Activated naive CD4-positive, alpha-beta T cell treated with Interleukin-2 at 50 U/mL for 16 hours (primary cell): ENCODE results near the gene GCNT4.

Experiments
- DNase-seq: peaks from one replicate; pipeline ENCODE4 v3.0.0-alpha.2; 2020

GCNT4 gene

DNA sequence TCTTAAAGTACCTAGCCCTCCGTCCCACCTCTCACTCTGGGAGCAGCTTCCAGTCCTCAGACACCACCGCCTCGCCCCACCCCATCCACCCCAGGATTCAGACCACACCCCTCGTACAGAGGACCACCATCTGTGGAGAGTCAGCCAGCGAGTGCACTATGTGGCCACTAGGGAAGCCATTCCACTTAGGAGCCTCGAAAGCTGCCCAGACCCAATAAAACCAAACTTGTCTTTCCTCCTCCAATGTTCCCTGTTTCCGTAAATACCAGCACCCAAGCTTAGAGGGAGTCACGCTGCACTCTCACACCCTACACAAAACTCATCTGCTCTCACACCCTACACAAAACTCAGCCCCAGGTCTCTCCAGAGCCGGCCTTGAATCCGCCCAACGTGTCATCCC is 1.9 kb downstream of the GCNT4 start:
- peak; percentile 17 for DNase-seq

DNA sequence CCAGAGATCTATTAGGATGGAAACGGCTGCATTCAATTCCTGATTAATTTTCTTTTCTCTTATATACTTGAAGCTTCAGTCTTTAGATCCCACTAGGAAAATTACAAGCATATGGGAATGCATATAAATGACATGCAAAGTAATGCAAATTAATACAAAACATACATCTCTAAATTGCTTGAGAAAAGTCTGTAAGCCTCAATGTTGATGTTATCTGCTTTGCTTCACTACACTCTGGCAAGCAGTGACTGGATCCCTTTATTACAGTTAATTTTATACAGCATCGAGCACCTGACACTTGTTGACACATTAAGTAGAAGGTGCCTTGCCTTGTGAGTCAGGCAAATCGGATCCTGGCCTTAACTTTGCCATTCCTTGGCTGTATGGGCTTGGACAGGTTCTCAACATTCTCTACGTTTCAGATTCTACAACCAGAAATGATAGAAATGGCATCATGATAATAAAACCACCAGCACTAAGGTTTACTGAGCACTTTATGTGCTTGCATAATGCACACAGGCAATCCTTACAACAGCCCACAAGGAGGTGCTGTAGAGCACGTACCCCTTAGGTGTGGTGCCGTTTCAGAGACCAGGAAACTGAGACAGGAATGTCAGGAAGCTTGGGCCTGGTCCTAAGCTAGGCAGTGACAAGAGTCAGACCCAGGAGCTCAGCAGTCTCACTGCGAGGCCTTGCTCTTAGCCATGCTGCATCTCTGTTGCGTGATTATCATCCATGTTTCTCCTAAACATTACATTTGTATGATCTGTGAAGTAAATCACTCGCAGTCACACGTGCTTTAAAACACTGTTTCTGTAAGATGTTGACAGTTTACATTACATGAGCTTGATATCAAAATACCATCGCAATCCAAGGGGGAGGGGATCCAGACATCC is 2.7 kb downstream of the GCNT4 start:
- DNase-seq = peak; percentile 61

DNA sequence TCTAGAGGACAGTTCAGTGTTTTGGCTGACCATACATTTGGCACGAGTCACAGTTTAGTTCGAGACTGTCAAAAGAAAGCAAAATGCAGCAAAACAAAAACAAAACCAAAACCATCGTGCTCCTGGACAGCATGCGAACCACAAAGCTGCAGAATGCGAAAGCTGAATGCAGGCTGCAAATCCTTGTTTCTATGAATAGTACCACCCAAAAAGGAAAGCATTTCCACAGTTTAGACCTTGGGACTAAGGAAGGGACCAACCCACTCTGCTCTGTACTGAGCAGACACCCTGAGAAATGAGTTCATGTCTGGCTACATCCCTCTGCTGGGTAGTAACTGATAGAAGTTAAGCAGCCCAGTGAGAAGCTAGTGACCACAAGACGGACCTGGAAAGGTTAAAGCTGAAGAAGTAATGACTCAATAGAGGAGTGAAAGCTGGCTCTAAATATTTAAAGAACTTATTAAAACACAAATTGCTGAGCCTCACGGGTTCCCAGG is 3.9 kb downstream of the GCNT4 start:
- DNase-seq = no peak

DNA sequence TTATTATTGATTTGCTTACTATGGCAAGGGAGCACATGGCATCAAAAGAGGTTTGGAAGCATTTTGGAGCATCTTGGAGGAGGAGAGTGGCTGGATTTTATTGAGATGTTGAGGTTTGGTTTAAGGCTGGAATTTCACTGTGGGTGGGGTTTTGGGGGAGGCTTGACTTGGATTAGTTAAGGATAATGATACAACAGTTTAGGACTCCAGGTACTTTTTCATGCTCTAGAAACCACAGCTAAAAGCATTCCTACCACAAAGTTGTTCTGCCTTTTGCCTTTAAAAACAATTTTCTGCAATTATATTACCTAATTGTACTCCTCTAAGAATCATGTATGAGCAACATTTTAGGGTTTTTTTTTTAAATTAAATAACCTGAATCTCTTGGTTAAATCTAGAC is 5.0 kb downstream of the GCNT4 start:
- DNase-seq = no peak

DNA sequence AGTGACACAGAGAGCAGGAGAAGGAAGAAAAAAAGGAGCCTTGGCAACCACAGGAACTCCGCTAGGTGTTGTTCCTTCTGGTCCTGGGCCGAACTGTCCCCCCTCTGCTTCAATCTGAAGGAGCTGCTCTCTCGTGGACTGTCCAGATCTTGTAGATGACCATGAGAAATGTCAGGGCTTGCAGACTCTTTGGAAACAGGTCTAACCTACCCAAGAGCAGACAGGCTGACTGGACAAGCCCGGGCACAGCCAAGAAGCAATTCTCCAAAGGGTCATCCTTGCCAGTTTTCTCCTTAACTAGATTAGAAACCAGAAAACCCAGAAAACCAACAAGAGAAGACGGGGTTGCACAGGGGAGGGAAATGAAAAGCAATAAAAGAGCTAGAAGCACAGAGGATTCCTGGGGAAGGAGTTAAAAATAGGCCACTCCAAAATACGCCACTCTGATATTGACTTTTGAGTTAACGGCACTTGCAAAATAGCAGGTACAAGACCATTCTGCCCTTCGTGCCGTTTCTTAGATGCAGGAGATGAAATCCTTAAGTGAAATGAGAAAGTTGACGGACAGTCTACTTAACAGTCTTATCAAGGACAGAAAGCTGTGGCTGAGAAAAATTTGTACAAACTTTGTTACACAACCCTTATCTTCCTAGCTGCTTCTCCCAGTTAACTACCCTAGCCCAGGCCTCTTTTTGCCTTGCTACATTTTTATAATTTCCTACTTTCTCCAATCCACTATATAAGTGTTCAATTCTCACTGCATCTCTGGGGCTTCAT is 5.8 kb downstream of the GCNT4 start:
- DNase-seq = no peak

DNA sequence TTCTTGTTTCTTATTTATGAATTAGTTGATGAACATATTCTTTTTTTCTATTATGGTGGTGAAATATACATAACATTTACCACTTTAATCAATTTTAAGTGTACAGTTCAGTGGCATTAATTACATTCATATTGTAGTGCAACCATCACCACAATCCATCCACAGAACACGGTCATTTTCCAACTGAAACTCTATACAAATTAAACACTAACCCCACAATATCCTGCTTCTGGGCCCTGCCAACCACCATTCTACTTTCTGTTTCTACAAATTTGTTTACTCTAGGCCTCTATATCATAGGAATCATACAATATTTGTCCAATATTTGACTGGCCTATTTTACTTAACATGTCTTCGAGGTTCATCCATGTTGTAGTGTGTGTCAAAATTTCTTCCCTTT is 7.3 kb downstream of the GCNT4 start:
- no peak for DNase-seq

DNA sequence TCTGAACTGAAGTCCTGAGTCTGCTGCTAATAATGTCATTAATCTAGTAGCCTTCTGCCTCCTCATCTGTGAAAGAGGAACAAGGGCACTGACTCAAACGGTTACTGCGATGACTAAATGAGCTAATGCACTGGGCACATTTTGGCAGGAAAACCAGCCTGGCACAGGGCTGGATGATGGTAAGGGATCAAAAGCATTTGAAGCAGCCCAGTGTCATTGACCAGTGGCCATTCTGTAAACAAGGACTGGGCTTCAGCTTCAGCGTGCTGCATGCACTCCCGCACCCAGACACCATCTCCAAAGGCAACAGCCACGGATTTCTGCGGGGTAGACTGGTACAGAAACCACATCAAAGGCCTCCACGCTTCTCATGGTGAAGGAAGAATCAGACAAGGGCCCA is 8.0 kb downstream of the GCNT4 start:
- DNase-seq = no peak

DNA sequence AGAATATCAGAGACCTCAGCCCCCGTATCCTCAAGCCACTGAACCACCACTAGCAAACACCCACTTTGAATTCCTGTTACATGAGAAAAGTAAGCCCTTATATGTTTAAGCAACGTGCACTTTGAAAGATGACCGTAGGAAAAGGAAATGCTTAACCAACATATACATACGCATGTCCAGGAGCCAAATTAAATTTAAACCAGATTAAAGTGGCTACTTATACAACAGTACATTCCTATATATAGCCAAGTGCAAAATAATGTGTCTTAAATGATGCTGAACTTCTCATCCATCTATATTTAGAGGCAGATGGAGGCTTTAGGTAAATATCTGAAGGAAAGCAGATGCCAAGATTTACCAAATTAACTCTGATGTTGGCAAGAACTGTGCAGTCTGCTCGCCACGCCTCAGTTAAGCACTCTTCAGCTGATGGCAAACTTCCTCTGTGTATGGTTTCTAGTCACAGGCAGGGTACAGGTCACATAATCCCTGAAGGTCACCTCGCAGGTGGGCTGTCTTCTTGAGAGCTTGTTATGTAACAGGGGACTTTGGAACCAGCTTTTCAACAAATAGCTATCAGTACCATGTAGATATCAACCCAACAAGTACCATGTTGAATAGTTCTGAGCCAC is 8.6 kb downstream of the GCNT4 start:
- DNase-seq = no peak

DNA sequence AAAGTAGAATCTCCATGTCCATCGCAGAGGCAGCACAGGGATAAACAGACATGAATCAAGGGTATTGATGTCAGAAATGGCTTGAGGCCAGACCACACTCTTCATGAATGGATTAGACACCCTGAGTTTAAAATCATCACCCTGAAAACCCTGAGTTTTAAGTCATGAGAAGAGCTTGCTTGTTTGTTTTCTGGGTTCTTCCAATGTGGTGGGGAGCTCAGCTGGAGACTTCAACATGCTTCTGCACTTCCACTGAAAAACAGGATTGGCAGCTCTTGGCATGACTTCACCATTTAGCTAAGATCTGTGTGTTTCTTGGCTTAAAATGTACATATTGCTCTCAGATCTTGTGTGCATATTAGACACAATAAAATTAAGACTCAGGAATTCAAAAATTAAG is 9.8 kb downstream of the GCNT4 start:
- DNase-seq = no peak

DNA sequence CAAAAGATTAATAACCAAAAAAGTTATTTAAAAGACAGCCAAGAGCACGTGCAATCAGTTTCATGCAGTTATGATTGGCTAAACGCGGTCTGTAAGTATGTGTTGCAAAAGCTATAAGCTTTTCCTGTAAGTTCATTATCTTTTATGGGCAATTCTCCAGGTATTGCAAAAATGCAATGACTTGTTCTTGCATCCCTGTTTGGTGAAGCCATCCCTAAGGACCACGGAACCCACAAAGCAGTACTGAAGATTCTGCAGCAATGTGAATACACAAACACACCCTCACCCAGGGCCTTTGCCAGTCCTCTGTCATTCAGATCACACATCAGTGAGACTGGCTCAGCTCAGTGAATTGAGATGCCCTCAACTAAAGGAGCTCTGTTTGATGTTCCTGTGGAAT is 11.4 kb downstream of the GCNT4 start:
- DNase-seq = no peak

DNA sequence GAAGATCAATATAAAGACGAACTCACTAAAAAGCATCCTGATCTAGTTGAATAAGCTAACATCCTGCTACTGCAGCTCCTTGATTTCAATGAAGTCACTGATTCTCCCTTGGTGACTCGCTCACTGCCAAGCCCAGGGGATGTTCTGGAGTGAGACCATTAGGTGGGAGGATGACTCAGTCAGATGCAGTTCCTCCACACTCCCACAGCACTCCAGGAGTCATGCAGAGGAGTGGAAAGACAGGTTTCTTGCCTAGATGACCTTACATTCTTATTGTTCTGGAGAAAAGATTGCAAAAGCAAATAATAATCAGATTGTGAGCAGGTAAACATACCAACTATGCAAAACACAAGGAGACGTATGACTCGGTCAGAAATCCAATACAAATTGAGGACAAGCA is 15.3 kb downstream of the GCNT4 start:
- peak; percentile 21 for DNase-seq

DNA sequence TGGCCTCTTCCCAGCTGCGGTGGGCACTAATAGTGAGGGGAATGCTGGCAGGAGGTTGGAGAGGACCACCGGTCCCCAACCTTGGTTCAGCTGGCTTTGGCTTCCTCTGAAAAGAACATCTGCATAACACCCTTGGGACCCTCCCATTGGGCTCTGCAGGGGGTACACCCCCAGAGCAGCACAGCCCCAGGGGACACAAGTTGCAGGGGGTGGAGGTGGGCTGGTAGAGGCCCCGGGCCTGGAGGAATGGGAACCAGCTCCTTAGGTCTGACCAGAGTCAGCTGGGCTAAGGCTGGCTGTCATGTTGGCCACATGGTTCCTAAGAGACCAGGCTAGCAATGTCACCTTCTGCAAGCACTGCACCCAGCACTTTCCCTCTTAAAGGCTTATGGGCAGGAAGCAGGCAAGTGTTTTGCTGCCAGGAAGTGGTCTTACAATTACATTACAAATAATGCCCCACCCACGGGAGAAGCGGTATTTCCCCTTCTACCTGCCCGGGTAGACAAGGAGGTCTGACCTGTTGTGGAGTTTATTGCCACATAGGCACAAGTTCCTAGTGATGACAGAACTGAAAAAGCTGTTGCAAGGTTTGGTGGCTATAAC is 18.1 kb downstream of the GCNT4 start:
- DNase-seq = peak; percentile 26

DNA sequence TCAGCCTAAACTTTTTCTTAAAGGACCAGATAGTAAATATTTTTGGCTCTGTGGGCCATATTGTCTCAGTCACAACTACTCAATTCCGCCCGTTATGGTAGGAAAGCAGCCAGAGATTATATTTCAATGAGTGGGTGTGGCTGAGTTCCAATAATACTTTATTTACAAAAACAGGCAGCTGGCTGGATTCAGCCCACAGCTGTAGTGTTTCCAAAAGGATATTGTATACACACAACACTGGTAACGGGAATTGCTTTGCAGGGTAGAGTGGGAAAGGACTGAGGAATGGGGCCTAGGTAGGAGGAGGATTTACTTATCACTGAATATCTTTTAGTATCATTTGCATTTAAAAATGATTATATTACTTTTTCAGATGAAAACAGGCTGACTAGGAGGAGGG is 21.0 kb downstream of the GCNT4 start:
- no peak for DNase-seq

DNA sequence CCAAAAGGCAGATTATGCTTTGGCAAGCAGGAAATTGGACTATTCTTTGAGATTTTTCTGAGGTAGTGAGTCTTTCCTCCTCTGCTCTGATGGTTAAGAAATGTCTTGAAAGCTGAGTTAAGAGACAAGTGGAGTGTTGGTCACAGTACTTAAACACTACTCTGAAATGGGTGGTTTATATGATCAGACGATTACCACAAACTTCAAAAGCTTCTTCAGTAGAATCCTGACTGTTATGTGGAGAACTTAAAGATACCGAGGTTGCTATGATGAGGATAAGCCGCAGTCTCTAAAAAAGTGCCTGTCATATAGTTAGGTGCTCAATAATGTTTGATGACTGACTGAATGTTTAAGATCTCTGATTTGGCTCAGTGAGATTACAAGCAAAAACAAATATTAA is 24.3 kb downstream of the GCNT4 start:
- DNase-seq = no peak

DNA sequence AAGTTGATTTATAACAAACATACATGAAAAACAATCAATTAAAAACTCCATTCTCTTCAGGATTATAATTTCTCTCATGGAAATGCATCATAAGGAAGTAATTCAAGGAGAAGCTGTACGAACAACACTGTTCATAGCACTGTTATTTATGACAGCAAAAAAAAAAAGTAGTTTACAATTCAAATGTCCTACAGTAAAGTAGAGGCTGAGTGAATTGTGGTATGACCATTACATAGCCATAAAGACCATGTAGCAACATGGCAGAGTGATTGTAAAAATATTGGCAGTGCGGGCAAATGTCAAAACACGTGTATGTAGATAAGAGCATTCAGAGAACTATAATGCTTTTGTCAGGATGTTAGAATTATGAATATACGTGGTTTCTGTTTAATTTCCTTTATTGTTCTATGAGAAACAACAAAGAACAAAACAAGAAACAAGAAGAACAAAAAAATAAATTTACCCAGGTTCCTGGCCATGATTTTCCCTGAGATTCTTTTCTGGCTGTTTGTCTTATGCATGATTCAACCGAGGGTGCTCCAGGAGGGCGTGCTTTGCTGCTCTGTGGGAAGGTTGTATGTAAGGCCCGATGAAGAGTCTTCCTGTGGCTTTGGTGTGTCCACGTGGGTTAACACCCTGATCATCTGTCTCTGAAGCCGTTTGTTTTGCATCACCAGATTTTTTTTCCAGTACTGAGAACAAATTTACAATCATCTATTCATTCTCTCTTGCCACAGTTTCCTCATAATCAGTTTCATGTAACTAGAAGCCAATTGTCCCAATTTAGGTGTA is 28.8 kb downstream of the GCNT4 start:
- no peak for DNase-seq

DNA sequence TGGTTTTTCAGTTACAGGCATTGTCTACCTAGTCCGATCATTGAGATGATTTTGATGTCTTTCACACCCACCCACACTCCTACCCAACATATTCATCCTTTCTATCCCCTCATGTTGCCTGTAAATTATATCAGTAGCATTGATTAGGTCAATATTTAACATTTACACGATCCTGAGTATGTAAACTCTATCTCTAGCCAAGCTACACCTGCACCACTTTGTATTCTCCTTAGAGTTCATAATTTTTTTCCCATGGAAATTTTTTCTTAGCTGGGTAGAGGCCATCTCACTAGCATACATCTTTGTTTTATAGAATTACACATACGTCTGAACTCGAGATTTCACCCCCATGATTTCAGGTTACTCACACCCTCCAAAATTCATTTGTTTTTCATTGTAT is 30.6 kb downstream of the GCNT4 start:
- no peak for DNase-seq

DNA sequence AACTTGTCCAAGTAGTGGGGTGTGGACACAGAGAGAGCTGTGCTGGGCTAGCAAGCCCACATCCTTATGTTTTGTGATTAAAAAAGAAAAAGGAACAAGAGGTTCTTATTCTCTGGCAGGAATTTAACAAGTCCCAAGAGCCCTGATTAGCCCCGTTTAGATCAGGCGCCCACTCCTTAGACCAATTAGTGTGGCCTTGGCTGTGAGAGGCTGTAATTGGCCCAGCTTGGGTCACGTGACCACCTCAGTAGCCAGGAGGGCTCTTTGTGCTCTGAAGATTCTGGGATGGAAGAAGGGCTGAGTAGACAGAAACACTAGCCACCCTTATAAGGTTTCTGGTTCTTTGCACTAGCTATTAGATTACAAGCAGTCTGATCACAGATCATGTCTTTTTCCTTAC is 31.1 kb downstream of the GCNT4 start:
- no peak for DNase-seq

DNA sequence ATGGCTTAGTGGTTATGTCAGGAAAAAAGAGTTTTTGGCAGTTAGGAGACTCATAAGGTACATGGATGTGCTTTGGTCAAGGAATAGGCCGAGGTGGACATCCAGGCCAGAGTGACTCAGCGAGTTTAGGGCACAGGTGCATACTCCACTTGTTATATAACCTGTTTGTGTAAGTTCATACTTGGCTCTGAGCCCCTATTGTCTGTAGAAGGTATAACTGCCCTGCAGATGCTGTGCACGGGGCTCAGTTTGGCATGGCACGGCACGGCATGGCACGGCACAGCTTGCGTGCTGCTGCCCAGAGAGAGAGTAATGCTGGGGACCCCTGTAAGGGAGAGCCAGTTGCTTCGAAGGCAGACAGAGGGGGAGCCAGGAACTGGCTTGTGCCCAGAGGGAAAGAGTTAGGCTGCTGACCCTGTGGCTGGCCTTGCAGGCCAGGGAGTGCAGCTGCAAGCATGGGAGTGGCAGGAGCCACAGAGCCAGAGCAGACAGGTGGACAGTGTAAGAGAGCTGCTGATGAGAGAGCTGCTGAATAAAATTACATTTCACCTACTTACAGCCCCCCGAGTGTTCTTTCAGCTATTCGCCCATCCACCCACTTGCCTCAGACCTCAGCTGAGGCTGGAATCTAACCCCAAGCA is 32.2 kb downstream of the GCNT4 start:
- no peak for DNase-seq

DNA sequence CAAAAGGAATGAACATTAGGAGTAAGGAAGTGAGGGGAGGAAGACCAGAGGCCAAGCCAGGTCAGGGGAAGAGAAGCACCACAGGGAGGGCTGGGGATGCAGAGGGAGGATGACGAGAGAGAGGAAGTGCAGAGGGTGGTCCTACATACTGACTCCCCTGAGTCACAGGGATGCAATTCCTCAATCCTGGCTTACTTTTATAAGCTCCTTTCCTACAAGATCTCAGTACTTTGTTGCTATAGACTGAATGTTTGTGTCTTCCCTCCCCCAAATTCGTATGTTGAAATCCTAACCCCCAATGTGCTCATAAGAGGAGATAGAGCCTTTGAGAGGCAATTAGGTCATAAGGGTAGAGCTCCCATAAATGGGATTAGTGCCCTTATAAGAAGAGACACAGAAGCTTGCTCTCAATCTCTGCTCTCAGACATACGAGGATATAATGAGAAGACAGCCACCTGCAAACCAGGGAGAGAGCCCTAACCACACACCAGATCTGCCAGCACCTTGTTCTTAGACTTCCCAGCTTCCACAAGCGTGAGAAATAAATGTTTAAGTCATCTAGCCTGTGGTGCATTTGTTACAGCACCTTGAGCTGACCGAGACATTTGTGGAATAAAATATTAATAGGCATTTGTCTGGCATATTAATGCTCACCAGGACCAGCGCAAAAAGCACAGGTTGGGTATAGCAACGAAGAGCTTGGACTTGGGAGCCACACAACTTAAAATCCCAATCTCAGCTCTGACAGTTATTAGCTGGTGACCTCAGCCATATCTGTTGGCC is 33.4 kb downstream of the GCNT4 start:
- no peak for DNase-seq

DNA sequence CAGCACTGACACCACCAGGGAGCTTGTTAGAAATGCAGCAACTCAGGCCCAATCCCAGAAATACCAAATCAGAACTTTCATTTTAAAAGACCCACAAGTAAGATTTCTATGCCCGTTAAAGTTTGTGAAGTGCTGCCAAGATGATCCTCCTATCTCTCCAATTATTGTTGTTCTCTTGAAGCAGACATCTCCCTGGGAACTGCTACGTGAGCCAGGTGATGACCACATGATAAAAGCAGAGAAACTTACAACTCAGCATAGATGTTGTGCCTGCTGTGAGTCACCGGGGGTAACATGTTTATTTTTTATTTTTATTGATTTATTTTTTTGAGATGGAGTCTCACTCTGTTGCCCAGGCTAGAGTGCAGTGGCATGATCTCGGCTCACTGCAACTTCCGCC is 34.4 kb downstream of the GCNT4 start:
- no peak for DNase-seq

DNA sequence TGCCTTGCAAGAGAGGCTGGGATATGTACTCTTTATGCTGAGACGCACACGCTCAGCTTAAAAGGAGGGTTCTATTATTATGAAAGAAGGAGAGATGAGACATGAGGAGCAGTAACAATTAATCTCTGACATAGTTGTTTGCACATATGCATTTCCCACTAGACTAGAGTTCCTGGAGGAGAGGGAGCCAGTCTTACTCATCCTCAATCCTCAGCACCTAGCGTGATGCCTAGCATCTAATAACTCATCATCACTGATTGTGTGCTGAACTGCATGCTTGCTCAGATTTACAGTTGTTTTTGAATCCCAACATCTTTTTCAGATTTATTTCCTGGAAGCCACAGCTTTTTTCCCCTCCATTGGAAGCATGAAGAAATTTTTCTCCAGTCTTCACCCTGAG is 35.5 kb downstream of the GCNT4 start:
- DNase-seq = no peak
